GM19193 (cell line): Measurements from ENCODE around the gene DUSP6.

Source experiments
- POLR2A ChIP-seq: IDR thresholded peaks from 4 replicates; pipeline ENCODE4 v1.6.1; 2011; ENCODE audit not compliant: insufficient read depth, insufficient read length; ENCODE audit errors: extremely low read depth

Gene DUSP6

DNA sequence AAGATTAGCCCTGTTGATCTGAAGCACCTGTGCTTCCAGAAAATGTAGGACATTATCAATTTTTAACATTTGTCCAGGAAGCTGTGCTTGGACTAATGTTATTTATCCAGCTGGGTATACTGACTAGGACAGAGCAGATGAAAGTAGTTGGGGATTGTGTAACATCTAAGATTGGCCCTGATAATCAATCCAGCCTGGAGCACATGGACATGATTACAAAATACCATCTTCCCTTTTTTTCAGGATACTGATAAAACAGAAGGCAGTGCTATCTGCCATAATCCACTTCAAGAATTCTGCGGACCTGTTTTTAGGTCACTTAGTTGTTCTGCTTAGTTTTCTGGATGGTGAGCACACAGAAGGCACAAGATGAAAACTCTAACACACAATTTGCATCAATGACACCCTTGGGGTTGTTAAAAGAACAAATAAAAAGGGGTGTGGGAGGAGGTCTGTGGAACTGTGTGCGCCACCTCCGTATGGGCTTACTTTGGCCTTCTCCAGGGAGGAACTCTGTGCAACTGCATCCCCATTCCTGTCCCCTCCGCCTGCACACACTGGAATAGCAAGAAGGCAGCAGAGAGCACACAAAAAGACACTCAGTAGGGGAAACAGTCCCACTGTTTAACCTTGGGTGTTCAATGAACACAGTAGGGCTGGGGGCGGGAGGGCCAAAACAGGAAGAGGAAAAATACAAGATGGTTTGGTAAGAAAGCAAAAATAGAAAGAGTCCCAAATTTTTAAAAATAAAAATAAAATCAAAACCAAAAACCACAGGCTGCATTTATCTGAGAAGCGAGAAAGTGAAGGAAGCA lies 31.1 kb upstream of the DUSP6 start:
- no peak for TF ChIP-seq POLR2A

DNA sequence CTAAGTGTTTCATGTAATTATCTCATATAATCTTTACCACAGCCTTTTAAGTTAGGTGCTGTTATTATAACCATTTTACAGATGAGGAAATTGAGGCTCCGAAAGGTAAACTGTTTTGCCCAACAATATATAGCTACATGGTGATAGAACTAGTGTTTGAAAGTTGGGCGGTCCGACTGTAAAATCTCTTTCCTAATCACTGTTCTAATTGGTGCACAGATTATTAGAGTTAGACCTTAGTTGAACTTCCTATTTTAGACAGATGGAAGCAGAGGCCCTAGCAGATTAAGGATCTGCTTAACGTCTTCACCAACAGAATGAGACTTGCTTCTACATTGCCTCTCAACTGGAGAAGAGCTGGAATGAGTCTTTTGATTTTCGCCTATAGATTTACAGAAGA lies 30.0 kb upstream of the DUSP6 start:
- no peak for TF ChIP-seq POLR2A

DNA sequence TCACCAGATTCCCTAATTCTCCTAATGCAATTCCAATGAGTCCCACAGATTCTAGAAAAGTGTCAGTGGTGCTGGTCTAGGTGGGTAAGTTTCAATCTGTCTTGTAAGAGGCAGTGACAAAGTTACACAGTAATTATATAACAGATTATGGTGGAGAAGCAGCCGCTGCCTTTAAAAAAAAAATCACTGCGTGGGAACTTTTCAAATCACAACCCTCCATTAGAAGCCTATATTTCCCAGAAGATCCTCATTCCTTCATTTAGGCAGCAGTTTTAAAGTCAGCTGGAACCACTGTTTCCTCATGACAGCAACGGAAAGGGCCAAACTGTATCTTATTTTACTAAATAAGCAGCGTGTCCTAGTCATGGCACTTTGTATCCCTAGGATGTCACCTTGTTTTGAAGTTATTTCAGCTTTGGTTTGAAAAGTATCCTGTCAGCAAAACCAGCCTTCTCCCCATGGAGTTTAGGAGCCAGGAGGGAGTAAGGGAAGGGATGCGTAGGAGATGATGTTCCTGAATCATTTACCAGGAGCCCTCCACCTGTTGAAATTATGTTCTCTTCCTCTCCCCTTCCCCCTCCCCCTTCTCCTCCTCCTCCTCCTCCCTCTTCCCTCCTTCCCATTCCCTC lies 27.7 kb upstream of the DUSP6 start:
- TF ChIP-seq POLR2A, result no peak

DNA sequence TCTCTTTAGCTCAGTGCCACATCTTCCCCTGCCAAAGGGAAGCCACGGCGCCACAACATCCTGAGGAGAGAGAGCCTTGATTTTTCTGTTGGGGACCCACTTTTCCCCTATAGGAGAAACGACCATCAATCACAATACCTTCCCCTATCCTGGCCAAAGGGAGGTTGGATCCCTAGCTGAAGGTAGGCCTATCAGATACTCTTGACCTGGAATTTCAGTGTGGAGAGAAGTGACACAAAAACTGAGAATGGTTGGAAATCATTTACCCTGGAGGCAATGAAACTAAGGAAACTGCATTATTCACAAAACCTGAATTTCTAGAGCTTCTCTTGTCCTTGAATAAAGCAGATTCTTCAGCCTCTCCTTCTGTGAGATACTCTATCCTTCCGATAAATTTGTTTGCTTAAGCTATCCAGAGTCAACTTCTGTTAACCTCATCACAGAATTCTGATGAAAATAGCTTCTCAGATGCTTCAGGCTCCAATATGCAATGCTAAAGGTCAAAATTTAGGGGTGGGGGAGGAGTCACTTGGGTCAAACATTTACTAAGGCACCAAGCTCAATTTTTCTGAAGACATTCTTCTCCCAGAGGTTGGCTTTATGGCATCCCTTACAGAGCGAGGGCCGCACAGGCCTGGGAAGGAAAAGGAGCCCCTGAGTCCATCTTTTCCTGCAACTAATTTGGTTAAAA lies 27.0 kb upstream of the DUSP6 start:
- TF ChIP-seq POLR2A, result no peak

DNA sequence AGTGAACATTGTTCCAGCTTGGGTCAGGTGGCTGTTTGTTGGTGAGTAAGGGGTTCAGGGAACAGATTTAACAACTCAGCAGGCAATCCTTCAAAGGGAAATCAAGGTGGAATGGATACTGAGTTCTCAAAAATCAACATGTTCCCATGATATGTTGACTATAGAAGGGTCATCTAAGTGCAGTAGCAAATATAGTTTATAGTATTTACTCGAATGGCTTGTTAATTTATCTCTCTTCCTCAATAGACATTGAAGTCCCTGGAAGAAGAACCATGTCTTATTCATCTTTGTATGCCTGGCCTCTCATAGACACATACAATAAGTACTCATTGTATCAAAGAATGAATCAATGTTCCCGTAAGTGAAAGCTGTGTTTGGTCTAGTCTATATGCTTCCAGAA lies 24.5 kb upstream of the DUSP6 start:
- TF ChIP-seq POLR2A, result no peak

DNA sequence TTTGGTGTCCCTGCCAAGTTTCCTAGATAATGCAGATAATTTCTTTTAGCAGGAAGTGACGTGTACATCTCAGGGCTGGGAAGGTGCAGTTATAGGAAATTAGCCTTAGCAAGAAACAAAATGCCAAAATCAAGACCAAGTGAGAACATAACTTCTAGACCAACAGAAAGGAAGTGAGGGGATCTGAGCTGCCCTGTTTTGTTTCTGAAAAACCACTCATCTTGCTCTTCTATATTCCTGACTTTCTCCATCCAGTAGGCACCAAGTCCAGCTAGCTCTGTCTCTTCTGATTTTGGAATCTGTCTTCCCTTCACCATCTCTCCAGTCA lies 23.9 kb upstream of the DUSP6 start:
- no peak for TF ChIP-seq POLR2A

DNA sequence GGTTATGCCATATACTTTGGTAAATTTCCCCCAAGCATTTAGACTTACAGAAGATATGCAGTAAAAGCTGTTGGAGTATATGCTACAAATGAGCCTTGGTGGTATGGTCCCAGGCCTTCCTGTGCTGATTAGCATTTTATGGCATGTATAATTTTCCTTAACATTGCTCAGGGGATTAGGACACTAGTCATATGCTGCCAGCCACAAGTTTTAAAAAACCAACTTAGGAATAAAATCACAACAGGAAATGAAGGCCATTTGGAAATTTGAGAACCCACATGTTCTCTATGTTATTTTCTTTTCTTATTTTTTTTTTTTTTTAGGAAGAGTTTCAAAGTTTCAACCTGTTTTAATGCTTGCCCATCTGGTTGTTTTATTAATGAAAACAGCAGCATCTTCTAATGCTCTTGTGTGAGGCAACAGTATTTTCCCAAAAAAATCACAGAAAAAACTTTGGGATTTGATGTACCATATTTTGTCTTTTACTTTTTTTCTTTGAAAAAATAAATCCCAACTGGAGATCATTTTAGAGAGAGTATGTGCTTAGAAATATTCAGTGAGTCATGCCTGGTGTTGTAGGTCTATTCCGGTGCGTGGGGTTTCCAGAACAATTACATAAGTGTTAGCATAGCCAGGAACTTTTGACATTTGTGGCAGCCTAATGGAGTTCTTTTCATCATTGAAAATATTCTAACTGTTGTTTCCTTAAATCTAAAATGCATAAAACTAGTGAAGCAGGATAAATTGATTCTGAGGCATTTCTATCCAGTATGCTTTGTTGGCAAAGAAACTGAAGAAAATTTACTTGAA lies 21.7 kb upstream of the DUSP6 start:
- no peak for TF ChIP-seq POLR2A

DNA sequence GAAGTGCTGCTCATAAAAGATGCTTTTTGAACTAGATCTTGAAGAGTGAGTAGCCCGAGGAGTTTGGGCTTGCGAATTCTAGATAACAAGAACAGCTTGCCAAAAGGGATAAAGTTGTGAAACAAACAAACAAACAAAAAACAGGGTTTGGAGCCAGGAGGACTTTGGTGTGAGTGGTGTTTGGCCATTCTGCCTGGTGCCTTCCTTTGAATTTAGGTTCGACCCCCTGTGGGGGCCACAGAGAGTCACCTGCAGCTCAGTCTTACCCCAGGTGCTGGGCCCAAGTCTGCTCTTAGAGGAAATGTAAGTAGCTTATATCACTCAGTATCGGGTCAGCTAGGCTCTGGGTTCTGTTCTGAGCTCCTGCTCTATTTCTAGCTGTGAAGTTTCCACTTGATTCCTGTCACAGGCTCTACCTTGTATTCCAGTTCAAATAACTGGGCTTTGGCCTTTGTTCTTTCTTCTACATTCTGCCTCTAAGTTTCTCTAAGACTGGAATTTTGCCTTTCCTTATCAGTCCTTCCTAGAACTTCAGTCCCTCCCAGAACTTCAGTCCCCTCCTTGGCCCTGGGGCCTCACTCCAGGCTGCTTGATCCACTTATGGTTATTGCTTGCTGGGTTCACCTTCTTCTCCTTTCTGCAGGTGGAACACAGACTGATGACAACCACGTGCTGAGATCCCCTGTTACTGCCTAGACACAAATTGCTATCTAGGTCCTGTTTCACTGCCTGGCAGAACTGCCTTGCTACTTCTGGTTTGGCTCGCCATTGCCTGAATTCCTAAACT lies 20.5 kb upstream of the DUSP6 start:
- no peak for TF ChIP-seq POLR2A

DNA sequence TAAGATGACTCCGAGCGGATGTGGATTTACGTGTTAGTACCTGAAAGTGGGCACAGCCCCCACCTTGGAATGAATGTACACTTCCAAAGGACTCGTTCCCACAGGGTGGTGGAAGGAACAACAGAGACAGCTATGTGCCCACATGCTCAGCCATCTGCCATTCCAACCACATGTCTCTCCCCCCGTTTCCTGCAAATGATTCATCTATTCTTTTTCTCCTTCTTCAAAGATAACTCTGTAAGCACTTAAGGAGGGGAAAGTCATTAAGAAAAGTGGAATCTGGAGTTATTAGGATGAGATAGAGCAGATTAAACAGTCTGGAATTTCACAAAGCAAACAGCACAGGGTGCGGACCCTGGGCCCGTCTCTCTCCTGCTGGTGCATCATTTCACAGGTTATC lies 18.5 kb upstream of the DUSP6 start:
- no peak for TF ChIP-seq POLR2A

DNA sequence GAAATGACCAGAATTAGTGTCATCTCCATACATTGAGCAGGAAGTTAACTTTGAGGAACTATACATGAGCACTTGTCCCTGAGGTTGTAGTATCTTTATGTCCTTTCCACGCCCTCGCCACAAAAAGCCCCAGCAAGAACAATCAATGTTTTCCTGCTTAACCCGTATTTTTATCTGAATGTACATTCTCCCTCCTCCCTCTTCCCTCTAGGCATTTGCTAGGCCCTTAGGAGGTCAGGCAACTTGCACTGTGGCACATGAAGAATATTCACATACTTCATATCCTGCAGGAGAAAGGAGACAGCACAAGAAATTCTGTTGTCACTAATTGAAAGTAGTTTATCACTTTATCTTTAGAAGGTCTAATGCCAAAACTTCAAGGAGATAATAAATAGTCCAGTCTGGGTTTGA lies 18.1 kb upstream of the DUSP6 start:
- TF ChIP-seq POLR2A, result no peak

DNA sequence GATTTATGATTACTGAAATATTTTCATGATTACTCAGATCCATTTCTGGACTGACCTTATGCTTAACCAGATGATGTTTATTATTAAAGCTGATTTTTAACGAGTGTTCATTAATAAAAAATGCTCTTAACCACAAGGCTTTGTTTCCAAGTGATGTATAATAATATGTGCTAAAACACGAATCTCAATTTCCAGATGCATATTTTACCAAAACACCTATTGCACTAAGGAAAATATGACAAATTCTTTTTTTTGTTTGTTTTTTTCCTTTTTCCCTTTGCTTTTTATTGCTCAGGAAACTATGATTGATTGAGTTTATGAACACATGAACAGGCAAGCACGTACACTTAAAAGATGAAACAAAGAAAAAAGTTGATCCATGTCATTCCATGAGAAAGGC lies 16.9 kb upstream of the DUSP6 start:
- TF ChIP-seq POLR2A, result no peak

DNA sequence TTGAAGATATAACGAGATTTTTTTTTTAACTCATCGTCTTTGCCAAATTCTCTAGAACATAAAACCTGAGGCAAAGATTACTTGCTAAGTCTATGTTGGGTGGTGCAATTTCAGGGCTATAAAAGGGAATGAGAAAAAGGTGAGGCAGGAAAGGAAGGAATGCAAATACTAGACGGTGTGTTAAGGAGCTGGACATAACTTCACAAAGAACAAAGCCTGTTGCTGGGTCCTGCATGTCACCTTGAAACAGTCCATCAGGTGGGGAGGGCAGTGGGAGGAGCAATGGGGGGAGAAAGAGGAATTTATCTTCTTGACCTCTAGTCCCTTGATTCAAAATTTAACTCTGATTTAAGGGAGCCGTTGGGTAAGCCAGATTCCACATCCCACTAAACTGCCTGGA lies 16.1 kb upstream of the DUSP6 start:
- TF ChIP-seq POLR2A, result no peak

DNA sequence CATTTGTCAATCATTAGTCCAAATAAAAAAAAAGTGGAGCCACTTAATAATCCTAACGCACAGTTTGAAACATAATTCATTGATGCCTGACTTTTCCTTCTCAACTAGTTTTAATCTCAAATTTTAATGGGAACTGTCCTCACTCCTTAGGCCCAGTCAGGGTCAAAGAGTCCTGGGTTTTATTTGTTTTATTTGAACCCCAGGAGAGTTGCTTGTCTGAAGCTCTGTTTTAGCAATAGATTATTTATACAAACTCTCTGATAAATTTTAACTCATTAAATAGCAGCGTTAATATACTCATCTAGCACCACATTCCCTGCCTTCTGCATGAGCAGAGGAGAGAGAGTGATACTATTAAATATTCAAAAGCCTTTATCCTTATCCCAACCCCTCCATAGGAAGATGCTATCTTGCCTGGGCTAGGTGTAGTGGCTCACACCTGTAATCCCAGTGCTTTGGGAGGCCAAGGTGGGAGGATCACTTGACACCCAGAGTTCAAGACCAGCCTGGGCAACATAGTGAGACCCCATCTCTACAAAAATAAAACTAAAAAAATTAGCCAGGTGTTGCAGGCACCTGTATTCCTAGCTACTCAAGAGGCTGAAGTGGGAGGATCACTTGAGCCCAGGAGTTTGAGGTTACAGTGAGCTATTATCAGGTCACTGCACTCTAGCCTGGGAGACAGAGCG lies 14.5 kb upstream of the DUSP6 start:
- no peak for TF ChIP-seq POLR2A

DNA sequence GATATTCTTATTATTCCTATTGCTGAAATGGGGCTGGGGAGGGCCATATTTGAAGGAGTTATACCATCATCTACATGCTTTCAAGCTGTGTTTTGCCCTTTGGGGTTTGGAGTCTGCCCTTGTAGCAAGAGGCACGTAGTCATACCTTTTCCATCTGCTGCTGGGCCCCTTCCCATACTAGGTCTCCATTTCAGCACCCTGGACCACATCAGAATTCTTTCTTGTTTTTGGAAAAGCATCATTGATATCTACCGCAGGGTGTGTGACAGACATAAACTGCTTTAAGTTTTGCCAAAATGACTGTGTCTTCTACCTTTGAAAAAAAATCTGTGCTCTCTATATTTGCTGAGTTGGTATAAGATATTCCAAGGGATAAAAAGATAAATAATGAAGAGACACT lies 12.3 kb upstream of the DUSP6 start:
- no peak for TF ChIP-seq POLR2A
